HepG2 (cell line): ENCODE measurements around the gene SNX21. TPM values are rescaled to one million over a fixed set of nuclear protein-coding genes. Genes with fewer than 3 reads are reported as not detected.

ENCODE experiments used
- CC2D1A ChIP-seq: sonication (generic); formaldehyde crosslinking; IDR thresholded peaks from 2 replicates; pipeline ENCODE4 v1.8.1; 2023; ENCODE audit warnings: mild to moderate bottlenecking, missing genetic modification reagents
- E2F5 ChIP-seq: sonication (generic); formaldehyde crosslinking; conservative IDR thresholded peaks from 2 replicates; pipeline ENCODE4 v1.4.0; 2020; ENCODE audit warnings: missing genetic modification reagents
- MXD4 ChIP-seq: IDR thresholded peaks from 2 replicates; pipeline ENCODE4 v1.6.1; 2016; ENCODE audit warnings: mild to moderate bottlenecking, missing biosample characterization, missing genetic modification reagents
- NFKB2 ChIP-seq: sonication (generic); formaldehyde crosslinking; IDR thresholded peaks from 2 replicates; pipeline ENCODE4 v1.4.0; 2020; ENCODE audit warnings: missing genetic modification reagents, borderline replicate concordance
- PHF5A ChIP-seq: IDR thresholded peaks from one replicate; pipeline ENCODE4 v1.6.1; 2018; ENCODE audit warnings: low read depth, missing genetic modification reagents; ENCODE audit not compliant: unreplicated experiment
- POLR2AphosphoS5 ChIP-seq: IDR thresholded peaks from 2 replicates; pipeline ENCODE4 v1.6.1; 2012; ENCODE audit warnings: low read depth, low read length
- RBAK ChIP-seq: sonication (generic); formaldehyde crosslinking; IDR thresholded peaks from 2 replicates; pipeline ENCODE4 v1.5.1; 2020; ENCODE audit warnings: mild to moderate bottlenecking, missing genetic modification reagents
- RERE ChIP-seq: IDR thresholded peaks from 2 replicates; pipeline ENCODE4 v1.6.1; 2016; ENCODE audit warnings: low read depth, missing genetic modification reagents, missing compliant biosample characterization
- RFX5 ChIP-seq: IDR thresholded peaks from 2 replicates; pipeline ENCODE4 v1.6.1; 2011; ENCODE audit warnings: low read depth, low read length, improper control_type of control experiment
- TCF12 ChIP-seq, 2 experiments: fragments of 450-650 bp in 1 of 2; sonication (generic) in 1 of 2; formaldehyde crosslinking in 1 of 2; IDR thresholded peaks; 2 replicates each; pipeline versions ENCODE4 v1.6.1 to v1.8.0; 2017 to 2022; ENCODE audit warnings: antibody characterized with exemption in 1 of 2, mild to moderate bottlenecking in 1 of 2, missing genetic modification reagents in 1 of 2, moderate library complexity in 1 of 2
- THAP7 ChIP-seq: sonication (generic); formaldehyde crosslinking; IDR thresholded peaks from 2 replicates; pipeline ENCODE4 v1.8.1; 2023; ENCODE audit warnings: mild to moderate bottlenecking, missing genetic modification reagents
- ZKSCAN5 ChIP-seq: sonication (generic); formaldehyde crosslinking; IDR thresholded peaks from 2 replicates; pipeline ENCODE4 v1.5.1; 2020; ENCODE audit warnings: mild to moderate bottlenecking, missing genetic modification reagents
- ZMAT5 ChIP-seq: sonication (generic); formaldehyde crosslinking; IDR thresholded peaks from 2 replicates; pipeline ENCODE4 v1.5.0; 2020; ENCODE audit warnings: mild to moderate bottlenecking, low read depth, missing genetic modification reagents, borderline replicate concordance
- ZNF18 ChIP-seq: sonication (generic); formaldehyde crosslinking; IDR thresholded peaks from 2 replicates; pipeline ENCODE4 v1.8.0; 2022; ENCODE audit warnings: mild to moderate bottlenecking, missing genetic modification reagents; ENCODE audit not compliant: insufficient replicate concordance
- ZNF513 ChIP-seq: sonication (generic); formaldehyde crosslinking; conservative IDR thresholded peaks from 2 replicates; pipeline ENCODE4 v1.5.0; 2020; ENCODE audit warnings: missing genetic modification reagents
- ZNF563 ChIP-seq: sonication (generic); formaldehyde crosslinking; IDR thresholded peaks from 2 replicates; pipeline ENCODE4 v1.8.0; 2022; ENCODE audit warnings: mild to moderate bottlenecking, moderate library complexity, missing genetic modification reagents
- ZNF746 ChIP-seq: sonication (generic); formaldehyde crosslinking; IDR thresholded peaks from 2 replicates; pipeline ENCODE4 v1.8.0; 2022; ENCODE audit warnings: mild to moderate bottlenecking, missing genetic modification reagents
- polyA plus RNA-seq, 8 experiments: library from polyadenylated mRNA; depleted of rRNA in 3 of 8; stranded (reverse) in 7 of 8; unstranded in 1 of 8; fragments of >200 nt; fragmentation: Illumina TruSeq in 4 of 8; extraction: Trizol in 4 of 8; gene quantifications; 2 replicates each; pipeline versions ENCODE4 v1.2.1 to v1.2.3, GENCODE V29; 2011 to 2016; ENCODE audit warnings: low read depth in 4 of 8, missing spikeins in 1 of 8, mixed read lengths in 1 of 8; ENCODE audit not compliant: insufficient read depth in 1 of 8
- total RNA-seq, 5 experiments: library from RNA; depleted of rRNA; stranded (reverse); fragments of >200 nt; fragmentation: Illumina TruSeq; extraction: Trizol; gene quantifications; 2 replicates each; pipeline ENCODE4 v1.2.3, GENCODE V29; 2016; ENCODE audit warnings: low read depth in 1 of 5

SNX21 gene
- total and polyA plus RNA-seq, 2 of the 13 experiments (the other 11 are each of a cell fraction or from before 2014, with no cell fraction given), result 7.7 to 12.8 TPM

GRCh38 chr20:45812157-45813005, 21.2 kb upstream of the SNX21 start, which contains the start of gene UBE2C (continued):
- TF ChIP-seq RERE (no peak), NFKB2 (peak; percentile 48; the same call in 1 of the 2 replicates), RBAK (no peak), ZNF563 (CRISPR knock-in tag) (peak; percentile 83; the same call in 1 of the 2 replicates), MXD4 (CRISPR knock-in tag) (0 out of 2 replicates have a peak, but pooled peaks have one; percentile 72), TCF12 (IDR thresholded peaks at IDR 0.05) (no peak), TCF12 (CRISPR knock-in tag; IDR thresholded peaks at IDR 0.05) (no peak), ZNF513 (CRISPR knock-in tag) (no peak), E2F5 (CRISPR knock-in tag) (peak; percentile 93), CC2D1A (CRISPR knock-in tag) (peak; percentile 84), THAP7 (CRISPR knock-in tag) (peak; percentile 48), ZKSCAN5 (CRISPR knock-in tag) (0 out of 2 replicates have a peak, but pooled peaks have one; percentile 43), ZNF746 (no peak), RFX5 (no peak), ZNF18 (CRISPR knock-in tag) (no peak), POLR2AphosphoS5 (no peak), PHF5A (peak; percentile 66), ZMAT5 (CRISPR knock-in tag) (no peak)
